Urinary bladder (tissue), 4 donors: ENCODE measurements around the gene FANCC. TPM values are rescaled to one million over a fixed set of nuclear protein-coding genes. Genes with fewer than 3 reads are reported as not detected.

ENCODE experiments used
- DNase-seq: peaks from one replicate; pipeline ENCODE4 v3.0.0-alpha.2; 2015; ENCODE audit errors: extremely low spot score
- H3K27ac ChIP-seq: one replicate; pipeline ENCODE4 v1.5.1; 2013; ENCODE audit warnings: low read depth, mild to moderate bottlenecking, moderate library complexity
- H3K36me3 ChIP-seq: one replicate; pipeline ENCODE4 v1.6.1; 2013; ENCODE audit warnings: mild to moderate bottlenecking, moderate library complexity; ENCODE audit not compliant: insufficient read depth
- H3K4me1 ChIP-seq: one replicate; pipeline ENCODE4 v1.6.1; 2013; ENCODE audit warnings: mild to moderate bottlenecking, moderate library complexity; ENCODE audit not compliant: insufficient read depth
- H3K4me3 ChIP-seq: one replicate; pipeline ENCODE4 v1.5.1; 2013; ENCODE audit warnings: low read depth, low read length
- WGBS: extraction: QIAGEN DNeasy Blood & Tissue Kit; methylation state at CpG from one replicate; pipeline ENCODE4 v1.1.7; 2013; 5-methylcytosine and 5-hydroxymethylcytosine counted together
- polyA plus RNA-seq: library from polyadenylated mRNA; stranded (reverse); fragments of 200-250 nt; gene quantifications from one replicate; pipeline ENCODE4 v1.2.3, GENCODE V29; 2013
- total RNA-seq: library from RNA; depleted of rRNA; stranded (reverse); fragments of >200 nt; gene quantifications from one replicate; pipeline ENCODE4 v1.2.3, GENCODE V29; 2014
- donor health status: healthy with polysubstance abuse.
- donor health status: healthy.

FANCC gene
- total and polyA plus RNA-seq, 2 donors = 4.6 to 25.7 TPM

GRCh38 chr9:95080961-95081647 is 236.4 kb downstream of the FANCC start:
- Histone ChIP-seq H3K4me3 (no peak overlapping the region), H3K36me3 (peaks cover 5% of the 10 kb centered on the region), H3K4me1 (no peaks in the 10 kb centered on the region), H3K27ac (no peak overlapping the region)
- no peak for DNase-seq
- 85% methylated on average over 20 of the region's 20 CpGs for WGBS

- no peak overlapping the region for H3K4me3 ChIP-seq
- no peak overlapping the region for H3K27ac ChIP-seq
- 79% methylated on average over 10 of the region's 10 CpGs for WGBS
- H3K36me3 ChIP-seq = peaks cover 2% of the 10 kb centered on the region
- no peaks in the 10 kb centered on the region for H3K4me1 ChIP-seq
- DNase-seq = no peak
Observed at GRCh38 chr9:95079461-95079860, 238.0 kb downstream of the FANCC start.

- WGBS = 30% methylated on average over 6 of the region's 6 CpGs
- DNase-seq = no peak
- H3K27ac ChIP-seq = no peak overlapping the region
- H3K36me3 ChIP-seq = peaks cover 2% of the 10 kb centered on the region
- H3K4me1 ChIP-seq = no peaks in the 10 kb centered on the region
- no peak overlapping the region for H3K4me3 ChIP-seq
Observed at GRCh38 chr9:95078939-95079338, 238.6 kb downstream of the FANCC start.

GRCh38 chr9:95078511-95078910 is 239.0 kb downstream of the FANCC start:
- no peak for DNase-seq
- WGBS = 52% methylated on average over 12 of the region's 12 CpGs
- H3K4me3 ChIP-seq = no peak overlapping the region
- no peaks in the 10 kb centered on the region for H3K4me1 ChIP-seq
- H3K27ac ChIP-seq = no peak overlapping the region
- H3K36me3 ChIP-seq = peaks cover 2% of the 10 kb centered on the region

- Histone ChIP-seq H3K4me1 (no peaks in the 10 kb centered on the region), H3K4me3 (no peak overlapping the region), H3K36me3 (peaks cover 2% of the 10 kb centered on the region), H3K27ac (no peak overlapping the region)
- WGBS = 34% methylated on average over 17 of the region's 17 CpGs
- no peak for DNase-seq
Observed at GRCh38 chr9:95077766-95078370, 239.6 kb downstream of the FANCC start.

GRCh38 chr9:95077053-95077765 is 240.3 kb downstream of the FANCC start:
- WGBS = 38% methylated on average over 18 of the region's 18 CpGs
- no peak for DNase-seq
- no peak overlapping the region for H3K4me3 ChIP-seq
- no peak overlapping the region for H3K27ac ChIP-seq
- no peaks in the 10 kb centered on the region for H3K4me1 ChIP-seq
- no peaks in the 10 kb centered on the region for H3K36me3 ChIP-seq

GRCh38 chr9:95076696-95077052 is 240.8 kb downstream of the FANCC start:
- H3K4me1 ChIP-seq = no peaks in the 10 kb centered on the region
- no peak overlapping the region for H3K27ac ChIP-seq
- DNase-seq = no peak
- H3K4me3 ChIP-seq = no peak overlapping the region
- H3K36me3 ChIP-seq = no peaks in the 10 kb centered on the region
- WGBS = 56% methylated on average over 1 of the region's 1 CpG

GRCh38 chr9:95075700-95076099 is 241.8 kb downstream of the FANCC start:
- no peak for DNase-seq
- H3K36me3 ChIP-seq = no peaks in the 10 kb centered on the region
- H3K4me1 ChIP-seq = no peaks in the 10 kb centered on the region
- no peak overlapping the region for H3K27ac ChIP-seq
- WGBS = 77% methylated on average over 7 of the region's 7 CpGs
- H3K4me3 ChIP-seq = no peak overlapping the region

- WGBS = 67% methylated on average over 9 of the region's 9 CpGs
- no peak for DNase-seq
- no peaks in the 10 kb centered on the region for H3K36me3 ChIP-seq
- H3K4me1 ChIP-seq = no peaks in the 10 kb centered on the region
- no peak overlapping the region for H3K27ac ChIP-seq
- no peak overlapping the region for H3K4me3 ChIP-seq
Observed at GRCh38 chr9:95074632-95075031, 242.9 kb downstream of the FANCC start.

GRCh38 chr9:95073918-95074317 is 243.6 kb downstream of the FANCC start:
- no peaks in the 10 kb centered on the region for H3K36me3 ChIP-seq
- no peak for DNase-seq
- no peaks in the 10 kb centered on the region for H3K4me1 ChIP-seq
- H3K4me3 ChIP-seq = no peak overlapping the region
- WGBS = 70% methylated on average over 5 of the region's 5 CpGs
- H3K27ac ChIP-seq = no peak overlapping the region

- Histone ChIP-seq H3K4me3 (no peak overlapping the region), H3K36me3 (no peaks in the 10 kb centered on the region), H3K4me1 (no peaks in the 10 kb centered on the region), H3K27ac (no peak overlapping the region)
- DNase-seq = no peak
- 83% methylated on average over 18 of the region's 18 CpGs for whole genome bisulfite sequencing
Observed at GRCh38 chr9:95073042-95073607, 244.4 kb downstream of the FANCC start.

- no peak overlapping the region for H3K27ac ChIP-seq
- no peak for DNase-seq
- H3K4me1 ChIP-seq = no peaks in the 10 kb centered on the region
- peaks cover 2% of the 10 kb centered on the region for H3K36me3 ChIP-seq
- no peak overlapping the region for H3K4me3 ChIP-seq
- 72% methylated on average over 5 of the region's 5 CpGs for WGBS
Observed at GRCh38 chr9:95071925-95072324, 245.6 kb downstream of the FANCC start.

- Histone ChIP-seq H3K27ac (no peak overlapping the region), H3K4me1 (no peaks in the 10 kb centered on the region), H3K36me3 (peaks cover 2% of the 10 kb centered on the region), H3K4me3 (no peak overlapping the region)
- WGBS = 67% methylated on average over 5 of the region's 5 CpGs
- no peak for DNase-seq
Observed at GRCh38 chr9:95071450-95071849, 246.1 kb downstream of the FANCC start.

GRCh38 chr9:95070549-95071021 is 246.9 kb downstream of the FANCC start:
- Histone ChIP-seq H3K27ac (no peak overlapping the region), H3K36me3 (peaks cover 2% of the 10 kb centered on the region), H3K4me1 (no peaks in the 10 kb centered on the region), H3K4me3 (no peak overlapping the region)
- 51% methylated on average over 8 of the region's 8 CpGs for WGBS
- DNase-seq = no peak
